Vagina (tissue), 2 donors: ENCODE data around the gene CPPED1.

Source experiments
- POLR2A ChIP-seq, 2 donors: fragments of 450-650 bp; IDR thresholded peaks; one replicate each; pipeline ENCODE4 v1.6.1; 2017; ENCODE audit warnings: antibody characterized with exemption in 2 of 2, mild to moderate bottlenecking in 2 of 2, moderate library complexity in 2 of 2
- POLR2AphosphoS5 ChIP-seq, 2 donors: sonication (generic); formaldehyde crosslinking; IDR thresholded peaks; one replicate each; pipeline ENCODE4 v1.9.0; 2017; ENCODE audit warnings: antibody characterized with exemption in 2 of 2, mild to moderate bottlenecking in 2 of 2, low read depth in 1 of 2; ENCODE audit not compliant: insufficient read depth in 1 of 2
- TF ChIP-seq, protein P1 (sequence below), 3 experiments: fragments of 450-650 bp in 2 of 3; fragments of 200-600 bp in 1 of 3; sonication (generic) in 1 of 3; IDR thresholded peaks; one replicate each; pipeline ENCODE4 v1.5.1; 2017 to 2019; ENCODE audit warnings: antibody characterized with exemption in 3 of 3, mild to moderate bottlenecking in 2 of 3, moderate library complexity in 2 of 3

DNA sequence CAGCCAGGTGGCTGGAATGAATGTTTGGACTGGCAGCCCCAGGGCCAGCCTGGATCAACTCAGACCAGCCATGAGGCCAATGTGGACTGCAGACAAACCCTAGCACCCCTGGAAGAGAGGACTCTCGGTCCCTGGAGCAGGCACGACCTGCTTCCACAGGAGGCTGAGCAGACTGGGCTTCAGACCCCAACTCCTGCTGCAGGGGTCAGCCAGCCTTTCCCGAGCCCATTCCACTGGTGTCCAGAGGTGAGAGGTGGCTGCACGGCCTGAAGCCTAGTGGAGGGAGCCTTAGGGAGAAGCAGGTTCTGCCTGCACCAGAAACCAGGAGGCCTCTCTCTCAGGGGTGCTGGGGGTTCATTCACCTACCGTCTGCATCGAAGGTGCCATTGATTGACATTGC is 97.1 kb downstream of the CPPED1 start:
- TF ChIP-seq, protein P1, sequence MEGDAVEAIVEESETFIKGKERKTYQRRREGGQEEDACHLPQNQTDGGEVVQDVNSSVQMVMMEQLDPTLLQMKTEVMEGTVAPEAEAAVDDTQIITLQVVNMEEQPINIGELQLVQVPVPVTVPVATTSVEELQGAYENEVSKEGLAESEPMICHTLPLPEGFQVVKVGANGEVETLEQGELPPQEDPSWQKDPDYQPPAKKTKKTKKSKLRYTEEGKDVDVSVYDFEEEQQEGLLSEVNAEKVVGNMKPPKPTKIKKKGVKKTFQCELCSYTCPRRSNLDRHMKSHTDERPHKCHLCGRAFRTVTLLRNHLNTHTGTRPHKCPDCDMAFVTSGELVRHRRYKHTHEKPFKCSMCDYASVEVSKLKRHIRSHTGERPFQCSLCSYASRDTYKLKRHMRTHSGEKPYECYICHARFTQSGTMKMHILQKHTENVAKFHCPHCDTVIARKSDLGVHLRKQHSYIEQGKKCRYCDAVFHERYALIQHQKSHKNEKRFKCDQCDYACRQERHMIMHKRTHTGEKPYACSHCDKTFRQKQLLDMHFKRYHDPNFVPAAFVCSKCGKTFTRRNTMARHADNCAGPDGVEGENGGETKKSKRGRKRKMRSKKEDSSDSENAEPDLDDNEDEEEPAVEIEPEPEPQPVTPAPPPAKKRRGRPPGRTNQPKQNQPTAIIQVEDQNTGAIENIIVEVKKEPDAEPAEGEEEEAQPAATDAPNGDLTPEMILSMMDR (IDR thresholded peaks at IDR 0.05), result no peak
- no peak for TF ChIP-seq POLR2A (IDR thresholded peaks at IDR 0.05)
- no peak for TF ChIP-seq POLR2AphosphoS5 (IDR thresholded peaks at IDR 0.05; ENCODE audit: insufficient read depth in 1 of 2, low read depth in 1 of 2)
